ENCODE measurements around the gene COL6A1. TPM values are rescaled to one million over a fixed set of nuclear protein-coding genes. Genes with fewer than 3 reads are reported as not detected.

COL6A1 gene
- polyA plus RNA-seq, 2 of the 4 experiments (the other 2 are of a cell fraction), result 3.9 to 18.3 TPM

- ATAC-seq, result no peak
- POLR2A ChIA-PET, result no interaction called here
- FAIRE-seq, result no peak
- H3K27ac ChIP-seq, result no peak overlapping the region
- no peaks in the 10 kb centered on the region for H3K4me1 ChIP-seq
- H3K4me3 ChIP-seq, result no peak overlapping the region
- CTCF ChIA-PET, result interaction anchor here (0.7 kb wide), 1 partner anchor 133 kb away, joined by 3 read pairs; no protein-coding TSS in a partner anchor
- no peak for TF ChIP-seq CBX8 (IDR thresholded peaks at IDR 0.05)
- no peaks in the 10 kb centered on the region; the same call in 2 of the 3 replicates for H3K9me3 ChIP-seq
- no peak for DNase-seq (ENCODE audit: low read depth in 1 of 2, low spot score in 1 of 2)
- no peak overlapping the region for H3K4me2 ChIP-seq
- WGBS (ENCODE audit: missing lambda C conversion rate), result 61% methylated on average over 16 of the region's 34 CpGs
Measured at GRCh38 chr21:46009951-46010705, 28.6 kb downstream of the COL6A1 start.

- Histone ChIP-seq H3K4me2 (no peak overlapping the region), H3K4me3 (no peak overlapping the region), H3K27ac (no peak overlapping the region), H3K4me1 (no peaks in the 10 kb centered on the region), H3K9me3 (no peaks in the 10 kb centered on the region; the same call in 2 of the 3 replicates)
- ATAC-seq (no peak), FAIRE-seq (no peak), DNase-seq (ENCODE audit: low read depth in 1 of 2, low spot score in 1 of 2) (no peak)
- TF ChIP-seq RCOR1 (IDR thresholded peaks at IDR 0.05; ENCODE audit: low read depth, low read length) (no peak), ZC3H11A (IDR thresholded peaks at IDR 0.05) (no peak), USF2 (IDR thresholded peaks at IDR 0.05) (no peak), POLR2AphosphoS2 (conservative IDR thresholded peaks at IDR 0.05; ENCODE audit: low read length) (no peak), GATA3 (IDR thresholded peaks at IDR 0.05; ENCODE audit: borderline replicate concordance) (no peak), RNF2 (IDR thresholded peaks at IDR 0.05; ENCODE audit: borderline replicate concordance, low read depth) (no peak), SMC3 (IDR thresholded peaks at IDR 0.05) (no peak), HMGXB4 (CRISPR knock-in tag; IDR thresholded peaks at IDR 0.05; ENCODE audit: borderline replicate concordance) (no peak), JUNB (IDR thresholded peaks at IDR 0.05) (no peak), HOXB5 (CRISPR knock-in tag; IDR thresholded peaks at IDR 0.05) (no peak), KDM5A (IDR thresholded peaks at IDR 0.05) (no peak), ZSCAN20 (CRISPR knock-in tag; IDR thresholded peaks at IDR 0.05) (no peak), HOXB13 (CRISPR knock-in tag; IDR thresholded peaks at IDR 0.05; ENCODE audit: low read depth) (no peak), HEYL (CRISPR knock-in tag; IDR thresholded peaks at IDR 0.05) (no peak), E2F6 (IDR thresholded peaks at IDR 0.05; ENCODE audit: borderline replicate concordance, low read depth) (no peak)
- POLR2A ChIA-PET, result no interaction called here
- 51% methylated on average over 11 of the region's 22 CpGs for WGBS (ENCODE audit: missing lambda C conversion rate)
- CTCF ChIA-PET, result interaction anchor here (0.7 kb wide), 1 partner anchor 132 kb away, joined by 3 read pairs; no protein-coding TSS in a partner anchor
Measured at GRCh38 chr21:46011267-46011967, 29.8 kb downstream of the COL6A1 start.

GRCh38 chr21:46012154-46012553, 30.6 kb downstream of the COL6A1 start:
- H3K9me3 ChIP-seq, result no peaks in the 10 kb centered on the region; the same call in 2 of the 3 replicates
- DNase-seq (ENCODE audit: low read depth in 1 of 2, low spot score in 1 of 2) (no peak), ATAC-seq (no peak), FAIRE-seq (no peak)
- no peaks in the 10 kb centered on the region for H3K4me1 ChIP-seq
- H3K4me3 ChIP-seq, result no peak overlapping the region
- ChIA-PET CTCF (no interaction called here), POLR2A (no interaction called here)
- WGBS (ENCODE audit: missing lambda C conversion rate), result 48% methylated on average over 4 of the region's 4 CpGs
- H3K4me2 ChIP-seq, result no peak overlapping the region
- TF ChIP-seq RAD21 (conservative IDR thresholded peaks at IDR 0.05 in 1 of 2, IDR thresholded peaks at IDR 0.05 in 1 of 2), result no peak
- no peak for TF ChIP-seq MAFK (IDR thresholded peaks at IDR 0.05; ENCODE audit: partially characterized antibody)
- no peak for TF ChIP-seq FOSL2 (IDR thresholded peaks at IDR 0.05)
- TF ChIP-seq FOSL2 (CRISPR knock-in tag; IDR thresholded peaks at IDR 0.05), result no peak
- TF ChIP-seq USF2 (IDR thresholded peaks at IDR 0.05), result no peak
- TF ChIP-seq PBX3 (IDR thresholded peaks at IDR 0.05), result no peak
- TF ChIP-seq ZC3H11A (IDR thresholded peaks at IDR 0.05), result no peak
- TF ChIP-seq ZNF302 (CRISPR knock-in tag; IDR thresholded peaks at IDR 0.05), result no peak
- no peak for TF ChIP-seq SMC3 (IDR thresholded peaks at IDR 0.05)
- no peak for TF ChIP-seq RFX5 (IDR thresholded peaks at IDR 0.05)
- no peak for TF ChIP-seq CBX8 (IDR thresholded peaks at IDR 0.05)
- no peak for TF ChIP-seq EHMT2 (IDR thresholded peaks at IDR 0.05; ENCODE audit: low read depth)
- H3K27ac ChIP-seq, result no peak overlapping the region

Data from A549 (cell line).